ENCODE results near the gene CCNG2.

- TF ChIP-seq CTCF (conservative IDR thresholded peaks at IDR 0.05) (no peak), EZH2 (IDR thresholded peaks at IDR 0.05; ENCODE audit: low read depth) (no peak)
Observed at GRCh38 chr4:77145842-77146185, 11.2 kb upstream of the CCNG2 start.

All from PC-9 (cell line).